ENCODE data around the gene ZNF223. TPM values are rescaled to one million over a fixed set of nuclear protein-coding genes. Genes with fewer than 3 reads are reported as not detected.

ZNF223 gene
- total and polyA plus RNA-seq, 12 donors, result 1.6 to 12.5 (median 6.1) TPM

- peaks cover 0 to 4% of the 10 kb centered on the region in 2 donors for H3K36me3 ChIP-seq (replicated peaks in 1 of 2)
- peaks cover 0 to 16% of the 10 kb centered on the region in 2 donors for H3K4me1 ChIP-seq (replicated peaks in 1 of 2)
- TF ChIP-seq POLR2A (IDR thresholded peaks at IDR 0.05) (no peak), CTCF (IDR thresholded peaks at IDR 0.05) (no peak)
- WGBS, 4 donors, result 55 to 69% (median 64%) methylated on average over 3 to 4 of the region's 4 CpGs
- no peaks in the 10 kb centered on the region for H3K27me3 ChIP-seq
- H3K9me3 ChIP-seq (replicated peaks in 1 of 3), result no peaks in the 10 kb centered on the region
- no peak overlapping the region for H3K27ac ChIP-seq
- DNase-seq, result no peak
- H3K4me3 ChIP-seq, result no peak overlapping the region
- intact Hi-C loops (cut with DNase I), result no loop called here
These were observed 40.3 kb downstream of the ZNF223 start for GRCh38 chr19:44092108-44092507.

GRCh38 chr19:44093931-44094765 lies 42.3 kb downstream of the ZNF223 start, which contains the start of gene ZNF224:
Gene ZNF224 (plus strand): TSS chr19:44094361. CDS start chr19:44097874, 3,513 bp downstream.
- Histone ChIP-seq H3K4me1 (replicated peaks in 1 of 2) (peaks cover 0 to 16% of the 10 kb centered on the region in 2 donors), H3K9me3 (replicated peaks in 1 of 3) (no peaks in the 10 kb centered on the region), H3K36me3 (replicated peaks in 1 of 2) (peaks cover 0 to 17% of the 10 kb centered on the region in 2 donors), H3K4me3 (peak within 1 kb of the TSS; percentile 20 to 93 (median 80)), H3K27me3 (no peaks in the 10 kb centered on the region), H3K27ac (peak within 1 kb of the TSS in 4 of 5 donors; percentile 73 to 90 (median 82))
- TF ChIP-seq CTCF (IDR thresholded peaks at IDR 0.05) (no peak), POLR2A (IDR thresholded peaks at IDR 0.05) (peak in 1 of 2 donors; percentile 63)
- 0 to 1% (median 0%) methylated on average over 25 to 50 of the region's 50 CpGs for WGBS, 4 donors
- peak; percentile 91 to 96 (median 94) for DNase-seq
- intact Hi-C loops (cut with DNase I), result no loop called here

- H3K36me3 ChIP-seq (replicated peaks in 1 of 2), result peaks cover 0 to 6% of the 10 kb centered on the region in 2 donors
These were observed 55.9 kb downstream of the ZNF223 start for GRCh38 chr19:44107751-44108150.

More at GRCh38 chr19:44107751-44108150, 55.9 kb downstream of the ZNF223 start:
- H3K27ac ChIP-seq, result no peak overlapping the region
- 94 to 98% (median 98%) methylated on average over 3 of the region's 3 CpGs for WGBS, 4 donors
- no peak overlapping the region for H3K4me3 ChIP-seq
- no peaks in the 10 kb centered on the region for H3K27me3 ChIP-seq
- DNase-seq, result no peak
- intact Hi-C loops (cut with DNase I), result no loop called here
- H3K9me3 ChIP-seq (replicated peaks in 1 of 3), result peaks cover 0 to 42% (median 0%) of the 10 kb centered on the region in 3 donors
- peaks cover 8 to 10% of the 10 kb centered on the region in 2 donors for H3K4me1 ChIP-seq (replicated peaks in 1 of 2)
- TF ChIP-seq CTCF (IDR thresholded peaks at IDR 0.05) (no peak), POLR2A (IDR thresholded peaks at IDR 0.05) (no peak)

Measured in adrenal gland (tissue), 12 donors.